Effector memory CD8-positive, alpha-beta T cell (primary cell): ENCODE data around the gene VPS37B.
"Not testable (repeated sequence)": the region's sequence is repeated elsewhere in the genome, so short reads cannot be mapped to it uniquely, and the experiment has no call there.

Experiments used
- ATAC-seq: fragments of 150-1000 bp; cut with Tn5 transposase; replicated peaks from 2 replicates; pipeline ENCODE4 v1.10.0; 2021; ENCODE audit warnings: mild to moderate bottlenecking, moderate library complexity
- DNase-seq, 3 experiments: peaks; one replicate each; pipeline ENCODE4 v3.0.0; 2021
- H3K27ac Mint-ChIP-seq, 2 donors: one replicate each; pipeline ENCODE4 v1.8.0; 2022; ENCODE audit warnings: mild to moderate bottlenecking in 2 of 2, mixed read lengths in 2 of 2, moderate library complexity in 2 of 2
- H3K27me3 Mint-ChIP-seq, 2 donors: one replicate each; pipeline ENCODE4 v1.8.0; 2022; ENCODE audit warnings: mixed read lengths in 2 of 2
- H3K36me3 Mint-ChIP-seq: one replicate; pipeline ENCODE4 v1.8.0; 2022; ENCODE audit warnings: mild to moderate bottlenecking, moderate library complexity, mixed read lengths; ENCODE audit not compliant: insufficient read depth
- H3K4me1 Mint-ChIP-seq, 2 donors: one replicate each; pipeline ENCODE4 v1.8.0; 2022; ENCODE audit warnings: low read depth in 2 of 2, mixed read lengths in 2 of 2
- H3K4me3 Mint-ChIP-seq, 2 donors: one replicate each; pipeline ENCODE4 v1.8.0; 2022; ENCODE audit warnings: mild to moderate bottlenecking in 2 of 2, mixed read lengths in 2 of 2, moderate library complexity in 2 of 2
- H3K9me3 Mint-ChIP-seq, 2 donors: one replicate each; pipeline ENCODE4 v1.8.0; 2022; ENCODE audit warnings: mixed read lengths in 2 of 2

The VPS37B gene

DNA sequence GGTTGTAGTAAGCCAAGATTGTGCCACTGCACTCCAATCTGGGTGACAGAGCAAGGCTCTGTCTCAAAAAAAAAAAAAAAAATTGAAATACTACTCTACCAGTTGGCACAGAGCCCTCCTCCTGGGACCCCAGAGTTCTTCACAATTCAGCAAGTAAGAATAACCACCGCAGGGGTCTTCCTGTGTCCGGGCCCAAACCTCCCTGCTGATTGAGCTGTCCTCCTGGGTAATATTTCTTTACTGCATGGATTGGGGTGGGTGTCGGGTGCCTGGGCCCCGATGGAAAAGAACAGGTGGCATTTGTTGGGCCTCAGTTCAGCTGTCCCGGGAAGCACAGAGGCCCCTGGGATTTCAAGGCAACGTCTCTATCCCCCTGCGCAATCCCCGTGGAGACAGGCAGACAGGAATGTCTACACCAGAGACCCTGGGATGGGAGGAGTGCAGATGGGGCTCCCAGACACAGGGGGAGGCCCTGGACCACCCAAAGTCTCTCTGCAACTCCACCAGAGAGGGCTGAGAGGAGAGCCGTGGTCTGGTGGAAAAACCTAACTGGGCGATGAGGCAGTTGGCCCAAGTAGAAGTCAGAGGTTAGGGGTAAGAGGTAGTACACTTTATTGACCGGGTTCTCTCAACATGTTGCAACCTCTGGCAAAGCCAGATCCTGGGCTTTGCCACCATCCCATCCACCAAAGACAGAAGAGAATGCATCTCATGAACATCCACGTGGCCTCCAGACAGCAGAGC, 32.7 kb upstream of the VPS37B start:
- Mint-ChIP-seq H3K4me1 (peaks cover 0 to 1% of the 10 kb centered on the region in 2 donors), H3K27ac (no peak overlapping the region), H3K4me3 (no peak overlapping the region), H3K27me3 (no peaks in the 10 kb centered on the region), H3K36me3 (peaks cover 5% of the 10 kb centered on the region), H3K9me3 (no peaks in the 10 kb centered on the region)
- no peak for DNase-seq
- no peak for ATAC-seq

DNA sequence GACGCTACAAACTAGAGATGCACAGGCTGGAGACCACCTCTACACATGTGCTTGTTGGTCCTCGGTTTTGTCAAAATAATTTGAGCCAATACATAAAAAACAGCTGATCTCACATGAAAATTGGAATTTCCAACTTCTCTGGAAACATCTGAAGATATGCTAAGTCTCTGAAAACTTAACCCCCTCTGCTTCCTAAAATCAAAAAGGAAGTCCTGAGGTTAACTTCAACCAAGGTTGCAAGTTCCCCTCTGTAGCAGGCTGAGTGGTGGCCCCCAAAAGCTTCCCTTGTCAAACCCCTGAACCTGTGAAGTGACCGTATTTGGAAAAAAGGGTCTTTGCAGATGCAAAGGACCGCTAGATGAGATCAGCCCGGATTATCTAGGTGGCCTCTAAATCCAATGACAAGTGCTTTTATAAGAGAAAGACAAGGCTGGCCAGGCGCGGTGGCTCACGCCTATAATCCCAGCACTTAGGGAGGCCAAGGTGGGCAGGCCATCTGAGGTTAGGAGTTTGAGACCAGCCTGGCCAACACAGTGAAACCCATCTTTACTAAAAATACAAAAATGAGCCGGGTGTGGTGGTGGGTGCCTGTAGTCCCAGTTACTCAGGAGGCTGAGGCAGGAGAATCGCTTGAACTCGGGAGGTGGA, 32.0 kb upstream of the VPS37B start:
- peaks cover 5% of the 10 kb centered on the region for H3K36me3 Mint-ChIP-seq
- no peak overlapping the region for H3K27ac Mint-ChIP-seq
- ATAC-seq: no peak
- DNase-seq: no peak
- H3K27me3 Mint-ChIP-seq: no peaks in the 10 kb centered on the region
- no peaks in the 10 kb centered on the region for H3K9me3 Mint-ChIP-seq
- peaks cover 0 to 1% of the 10 kb centered on the region in 2 donors for H3K4me1 Mint-ChIP-seq
- no peak overlapping the region for H3K4me3 Mint-ChIP-seq

DNA sequence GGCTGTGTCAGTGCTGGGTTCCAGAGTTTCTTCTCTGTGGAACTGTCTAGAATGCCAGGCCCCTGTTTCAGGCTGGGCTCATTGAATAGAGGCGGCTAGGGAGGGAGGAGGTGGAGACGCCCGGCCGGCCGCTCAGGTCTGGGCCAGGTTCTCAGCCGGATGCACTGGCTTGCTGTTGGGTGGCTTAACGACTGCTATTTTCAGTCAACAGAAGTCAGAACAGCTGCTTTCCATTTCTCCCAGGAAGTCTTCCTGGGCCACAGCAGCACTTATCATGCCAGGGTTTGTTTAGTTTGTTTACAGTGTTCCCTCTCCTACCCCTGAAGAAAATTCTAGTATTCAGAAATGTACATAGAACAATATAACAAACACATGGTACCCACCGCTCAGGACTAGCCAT, 26.0 kb upstream of the VPS37B start:
- ATAC-seq (no peak), DNase-seq (no peak)
- no peaks in the 10 kb centered on the region for H3K4me1 Mint-ChIP-seq
- no peaks in the 10 kb centered on the region for H3K27me3 Mint-ChIP-seq
- H3K4me3 Mint-ChIP-seq: no peak overlapping the region
- no peak overlapping the region for H3K27ac Mint-ChIP-seq
- peaks cover 2% of the 10 kb centered on the region for H3K36me3 Mint-ChIP-seq
- H3K9me3 Mint-ChIP-seq: no peaks in the 10 kb centered on the region

DNA sequence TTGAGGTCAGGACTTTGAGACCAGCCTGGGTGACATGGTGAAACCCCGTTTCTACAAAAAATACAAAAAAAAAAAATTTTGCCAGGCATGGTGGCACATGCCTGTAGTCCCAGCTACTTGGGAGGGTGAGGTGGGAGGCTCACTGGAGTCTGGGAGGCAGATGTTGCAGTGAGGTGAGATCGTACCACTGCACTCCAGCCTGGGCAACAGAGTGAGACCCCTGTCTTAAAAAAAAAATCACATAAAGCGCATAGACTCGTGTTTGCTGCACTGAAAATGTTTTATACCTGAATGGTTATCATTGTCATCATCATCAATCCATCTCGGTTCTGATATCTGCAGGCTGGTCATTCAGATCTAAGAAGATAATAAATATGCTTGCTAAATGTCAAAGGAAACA, 24.8 kb upstream of the VPS37B start:
- ATAC-seq: no peak
- H3K9me3 Mint-ChIP-seq: no peaks in the 10 kb centered on the region
- no peaks in the 10 kb centered on the region for H3K36me3 Mint-ChIP-seq
- H3K27ac Mint-ChIP-seq: no peak overlapping the region
- H3K27me3 Mint-ChIP-seq: no peaks in the 10 kb centered on the region
- no peaks in the 10 kb centered on the region for H3K4me1 Mint-ChIP-seq
- DNase-seq: no peak
- no peak overlapping the region for H3K4me3 Mint-ChIP-seq

DNA sequence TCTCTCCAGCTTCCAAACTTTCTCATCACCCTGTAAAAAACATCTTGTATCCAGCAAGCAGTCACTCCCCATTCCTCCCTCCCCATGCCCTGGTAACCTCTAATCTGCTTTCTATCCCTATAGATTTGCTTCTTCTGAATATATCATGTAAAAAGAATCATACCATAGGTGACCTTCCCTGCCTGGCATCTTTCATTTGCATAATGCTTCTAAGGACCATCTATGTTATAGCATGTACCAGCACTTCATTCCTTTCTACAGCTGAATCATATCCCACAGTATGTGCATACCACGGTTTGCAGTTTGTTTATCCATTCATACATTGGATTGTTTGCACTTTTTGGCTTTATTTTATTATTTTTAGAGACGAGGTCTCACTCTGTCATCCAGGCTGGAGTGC, 22.9 kb upstream of the VPS37B start:
- no peak for DNase-seq
- no peak overlapping the region for H3K4me3 Mint-ChIP-seq
- ATAC-seq: no peak
- H3K36me3 Mint-ChIP-seq: no peaks in the 10 kb centered on the region
- no peaks in the 10 kb centered on the region for H3K4me1 Mint-ChIP-seq
- peak overlapping the region; percentile 60 to 73 for H3K27ac Mint-ChIP-seq
- H3K9me3 Mint-ChIP-seq: no peaks in the 10 kb centered on the region
- H3K27me3 Mint-ChIP-seq: no peaks in the 10 kb centered on the region

DNA sequence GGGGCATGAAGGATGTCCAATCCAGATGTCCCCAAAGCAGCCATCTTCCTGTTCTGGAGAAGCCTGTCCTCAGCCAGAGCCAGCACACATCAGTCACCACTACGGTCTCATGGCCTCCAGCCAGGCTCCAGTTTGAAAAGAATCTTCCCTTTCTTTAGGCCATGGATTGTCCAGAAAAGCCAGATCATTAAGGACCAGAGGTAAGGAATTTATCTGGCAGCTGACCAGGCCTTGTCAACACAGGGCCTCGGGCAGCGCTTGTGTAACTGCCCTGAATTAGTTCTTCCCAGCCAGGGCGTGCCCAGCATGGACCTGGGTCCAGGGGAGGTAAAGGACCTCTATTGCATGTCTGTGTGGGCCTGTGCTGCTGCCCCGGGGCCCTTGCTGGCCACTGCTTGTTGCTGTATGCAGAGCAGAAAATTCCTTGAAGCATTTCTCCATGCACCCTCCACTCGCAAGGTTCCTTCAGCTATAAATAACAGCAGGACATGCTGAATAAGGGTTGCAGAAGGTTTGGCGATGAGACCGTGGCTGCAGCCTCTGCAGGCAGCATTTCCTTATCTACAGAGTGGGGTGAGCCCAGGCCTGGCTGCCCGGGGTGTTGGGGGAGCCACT, 21.7 kb upstream of the VPS37B start:
- ATAC-seq (no peak), DNase-seq (no peak)
- no peaks in the 10 kb centered on the region for H3K4me1 Mint-ChIP-seq
- H3K27me3 Mint-ChIP-seq: no peaks in the 10 kb centered on the region
- peak overlapping the region in 1 of 2 donors; percentile 73 for H3K27ac Mint-ChIP-seq
- no peaks in the 10 kb centered on the region for H3K36me3 Mint-ChIP-seq
- no peak overlapping the region for H3K4me3 Mint-ChIP-seq
- H3K9me3 Mint-ChIP-seq: no peaks in the 10 kb centered on the region

DNA sequence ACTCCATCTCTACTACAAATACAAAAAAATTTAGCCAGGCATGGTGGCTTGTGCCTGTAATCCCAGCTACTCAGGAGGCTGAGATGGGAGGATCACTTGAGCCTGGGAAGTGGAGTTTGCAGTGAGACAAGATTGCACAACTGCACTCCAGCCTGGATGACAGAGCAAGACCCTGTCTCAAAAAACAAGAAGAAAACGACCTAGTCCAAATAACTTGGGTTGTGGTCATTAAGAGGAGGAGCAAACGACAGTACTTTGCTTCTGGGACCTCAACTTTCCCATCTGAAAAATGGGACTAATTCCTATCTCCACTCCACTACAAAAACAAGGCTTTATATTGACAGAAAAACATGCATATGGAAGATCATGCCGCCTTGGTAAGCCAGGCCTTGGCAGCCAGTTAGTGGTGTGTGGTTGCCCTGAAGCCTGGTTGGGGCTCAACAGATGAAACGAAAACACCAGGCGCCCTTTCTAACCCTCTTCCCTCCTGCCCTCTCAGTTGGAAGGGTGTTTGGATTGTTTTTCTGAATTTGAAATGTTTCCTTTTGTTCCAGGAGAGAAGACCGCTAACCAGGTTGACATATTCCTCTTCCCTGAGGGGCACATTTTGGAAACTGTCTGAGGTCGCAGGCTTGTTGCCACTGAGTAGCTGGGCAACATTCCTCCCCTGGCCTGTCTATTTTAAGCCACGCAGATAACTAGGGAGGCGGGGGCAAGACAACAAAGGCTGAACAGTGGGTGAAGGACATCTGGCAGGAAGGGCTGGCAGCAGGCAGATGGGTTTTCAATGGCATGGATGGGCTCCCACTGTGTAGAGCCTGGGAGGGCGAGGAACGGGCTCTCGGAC, 13.7 kb upstream of the VPS37B start:
- Mint-ChIP-seq H3K27me3 (no peaks in the 10 kb centered on the region), H3K9me3 (no peaks in the 10 kb centered on the region), H3K27ac (peak overlapping the region in 1 of 2 donors; percentile 71), H3K4me1 (no peaks in the 10 kb centered on the region), H3K36me3 (peaks cover 3% of the 10 kb centered on the region), H3K4me3 (no peak overlapping the region)
- ATAC-seq (no peak), DNase-seq (no peak)

DNA sequence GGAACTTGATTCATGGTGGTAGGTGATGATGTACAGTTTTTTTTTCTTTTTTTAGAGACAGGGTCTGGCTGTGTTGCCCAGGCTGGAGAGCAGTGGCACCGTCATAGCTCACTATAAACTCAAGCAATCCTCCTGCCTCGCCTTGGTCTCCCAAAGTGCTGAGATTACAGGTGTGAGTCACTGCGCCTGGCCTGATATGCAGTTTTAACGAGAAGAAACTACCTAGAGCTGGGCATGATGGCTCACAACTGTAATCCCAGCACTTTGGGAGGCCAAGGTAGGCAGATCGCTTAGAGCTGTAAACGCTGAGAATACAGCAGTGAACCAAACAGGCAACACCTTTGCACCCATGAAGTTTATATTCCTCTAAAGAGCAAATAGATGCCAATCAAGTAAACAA, 13.0 kb upstream of the VPS37B start:
- ATAC-seq (no peak), DNase-seq (no peak)
- no peaks in the 10 kb centered on the region for H3K27me3 Mint-ChIP-seq
- H3K27ac Mint-ChIP-seq: no peak overlapping the region
- H3K36me3 Mint-ChIP-seq: peaks cover 3% of the 10 kb centered on the region
- H3K4me3 Mint-ChIP-seq: no peak overlapping the region
- no peaks in the 10 kb centered on the region for H3K9me3 Mint-ChIP-seq
- H3K4me1 Mint-ChIP-seq: no peaks in the 10 kb centered on the region

DNA sequence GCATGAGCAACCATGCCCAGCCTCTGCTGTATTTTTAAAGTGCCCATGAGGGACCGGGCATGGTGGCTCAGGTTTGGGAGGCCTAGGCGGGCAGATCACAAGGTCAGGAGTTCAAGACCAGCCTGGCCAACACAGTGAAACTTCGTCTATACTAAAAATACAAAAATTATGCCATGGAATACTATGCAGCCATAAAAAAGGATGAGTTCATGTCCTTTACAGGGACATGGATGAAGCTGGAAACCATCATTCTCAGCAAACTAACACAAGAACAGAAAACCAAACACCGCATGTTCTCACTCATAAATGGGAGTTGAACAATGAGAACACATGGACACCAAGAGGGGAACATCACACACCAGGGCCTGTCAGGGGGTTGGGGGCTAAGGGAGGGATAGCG, 9.3 kb upstream of the VPS37B start:
- H3K36me3 Mint-ChIP-seq, DNase-seq, H3K9me3 Mint-ChIP-seq, H3K27ac Mint-ChIP-seq, H3K27me3 Mint-ChIP-seq, H3K4me3 Mint-ChIP-seq, ATAC-seq: not testable (repeated sequence)
- peaks cover 12 to 14% of the 10 kb centered on the region in 2 donors for H3K4me1 Mint-ChIP-seq

DNA sequence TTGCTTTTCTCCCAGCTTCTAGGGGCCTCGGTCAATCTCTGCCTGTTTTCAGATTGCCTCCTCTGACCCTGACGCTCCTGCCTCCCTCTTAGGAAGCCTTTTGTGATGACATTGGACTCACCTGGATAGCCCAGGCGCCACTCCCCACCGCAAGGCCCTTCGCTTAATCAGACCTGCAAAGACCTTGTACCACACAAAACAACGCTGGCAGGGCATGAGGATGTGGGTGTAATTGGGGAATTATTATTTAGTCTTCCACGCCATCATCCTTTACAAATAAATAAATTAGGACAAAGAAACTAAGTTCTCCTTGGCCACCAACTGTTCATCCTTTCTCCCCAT, 7.7 kb upstream of the VPS37B start:
- Mint-ChIP-seq H3K27me3 (no peaks in the 10 kb centered on the region), H3K9me3 (no peaks in the 10 kb centered on the region), H3K4me3 (no peak overlapping the region), H3K36me3 (no peaks in the 10 kb centered on the region), H3K27ac (peak overlapping the region in 1 of 2 donors; percentile 9), H3K4me1 (peaks cover 26 to 27% of the 10 kb centered on the region in 2 donors)
- ATAC-seq: no peak
- no peak for DNase-seq

DNA sequence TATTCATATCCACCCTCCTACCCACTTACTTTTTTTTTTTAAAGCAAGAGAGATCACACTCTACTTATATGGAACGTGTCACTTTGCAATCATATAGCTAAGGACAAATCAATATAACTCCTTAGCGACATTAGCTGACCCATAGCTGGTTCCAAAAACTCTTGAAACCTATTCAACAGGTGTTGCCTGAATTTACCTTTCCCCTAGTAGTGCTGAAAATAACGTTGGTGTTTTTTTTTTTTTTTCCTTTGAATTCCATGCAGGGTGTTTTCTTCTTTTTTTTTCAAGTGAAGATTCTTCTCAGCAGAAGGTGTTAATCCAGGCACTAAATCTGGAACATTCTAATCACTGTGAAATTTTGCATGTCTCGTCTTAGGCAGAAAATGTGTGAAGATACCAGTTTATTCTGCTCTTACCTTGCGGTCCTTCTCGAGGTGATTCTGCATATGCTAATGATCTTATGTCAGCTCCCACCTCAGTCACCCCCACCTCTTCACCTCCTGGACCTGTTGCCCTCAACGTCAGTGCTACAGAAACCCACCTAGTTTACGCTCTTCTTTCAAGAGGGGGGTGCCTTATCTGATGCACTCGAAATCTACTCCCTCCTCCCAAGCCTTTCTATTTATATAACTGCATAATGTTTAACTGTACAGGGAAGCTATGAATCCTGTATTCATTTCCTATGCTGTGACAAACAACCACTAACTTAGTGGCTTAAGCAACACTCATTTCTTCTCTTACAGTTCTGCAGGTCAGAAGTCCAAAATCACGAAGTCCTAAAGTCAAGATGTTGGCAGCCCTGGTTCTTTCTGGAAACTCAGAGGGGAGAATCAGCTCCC, 7.1 kb upstream of the VPS37B start:
- H3K4me1 Mint-ChIP-seq: peaks cover 30% of the 10 kb centered on the region in 2 donors
- no peak overlapping the region for H3K27ac Mint-ChIP-seq
- no peaks in the 10 kb centered on the region for H3K27me3 Mint-ChIP-seq
- no peak overlapping the region for H3K4me3 Mint-ChIP-seq
- ATAC-seq (no peak), DNase-seq (no peak)
- no peaks in the 10 kb centered on the region for H3K9me3 Mint-ChIP-seq
- H3K36me3 Mint-ChIP-seq: no peaks in the 10 kb centered on the region

DNA sequence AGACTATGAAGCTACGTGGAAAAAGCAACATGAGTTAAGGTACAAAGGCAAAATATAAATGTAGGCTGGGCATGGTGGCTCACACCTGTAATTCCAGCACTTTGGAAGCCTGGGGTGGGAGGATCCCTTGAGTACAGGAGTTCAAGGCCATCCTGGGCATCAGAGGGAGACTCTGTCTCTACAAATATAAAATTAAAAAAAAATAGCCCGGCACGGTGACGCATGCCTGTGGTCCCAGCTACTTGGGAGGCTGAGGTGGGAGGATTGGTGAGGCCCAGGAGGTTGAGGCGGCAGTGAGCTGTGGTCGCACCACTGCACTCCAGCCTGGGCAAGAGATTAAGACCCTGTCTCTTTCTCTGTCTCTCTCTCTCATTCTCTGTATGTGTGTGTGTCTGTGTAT, 4.0 kb upstream of the VPS37B start:
- Mint-ChIP-seq H3K27me3 (no peaks in the 10 kb centered on the region), H3K9me3 (peaks cover 0 to 8% of the 10 kb centered on the region in 2 donors), H3K4me3 (peak overlapping the region; percentile 38 to 58), H3K27ac (peak overlapping the region; percentile 99), H3K36me3 (peaks cover 19% of the 10 kb centered on the region), H3K4me1 (peaks cover 49 to 55% of the 10 kb centered on the region in 2 donors)
- no peak for DNase-seq
- ATAC-seq: no peak

DNA sequence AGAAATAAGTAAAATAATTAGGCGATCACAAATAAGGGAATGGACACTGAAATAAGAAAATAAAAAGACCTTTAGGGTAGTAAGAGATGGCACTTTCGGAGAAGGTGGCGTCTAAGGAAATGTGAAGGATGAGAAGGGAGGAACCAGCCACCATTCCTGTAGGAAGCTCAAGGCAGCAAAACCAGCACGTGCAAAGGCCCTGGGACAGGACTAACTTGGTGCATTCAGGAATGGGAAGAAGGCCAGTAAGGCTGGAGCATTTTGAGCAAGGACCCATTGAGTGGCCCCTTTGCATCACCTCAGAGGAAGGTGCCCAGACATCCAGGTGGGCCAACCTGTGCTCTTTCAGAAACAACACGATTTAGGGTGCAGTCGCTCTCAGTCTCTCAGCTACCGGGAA, 738 bp upstream of the VPS37B start:
- DNase-seq (no peak), ATAC-seq (no peak)
- H3K27me3 Mint-ChIP-seq: no peaks in the 10 kb centered on the region
- peaks cover 54 to 78% of the 10 kb centered on the region in 2 donors for H3K4me1 Mint-ChIP-seq
- H3K9me3 Mint-ChIP-seq: peaks cover 0 to 8% of the 10 kb centered on the region in 2 donors
- H3K27ac Mint-ChIP-seq: peak overlapping the region; percentile 99
- H3K36me3 Mint-ChIP-seq: peaks cover 37% of the 10 kb centered on the region
- peak overlapping the region; percentile 95 to 96 for H3K4me3 Mint-ChIP-seq
